ENCODE measurements around the gene STEAP3. TPM values are rescaled to one million over a fixed set of nuclear protein-coding genes. Genes with fewer than 3 reads are reported as not detected.

STEAP3 gene
- total RNA-seq, 4 donors from 2014 or later: 5.5 to 19.8 (median 8.1) TPM

DNA sequence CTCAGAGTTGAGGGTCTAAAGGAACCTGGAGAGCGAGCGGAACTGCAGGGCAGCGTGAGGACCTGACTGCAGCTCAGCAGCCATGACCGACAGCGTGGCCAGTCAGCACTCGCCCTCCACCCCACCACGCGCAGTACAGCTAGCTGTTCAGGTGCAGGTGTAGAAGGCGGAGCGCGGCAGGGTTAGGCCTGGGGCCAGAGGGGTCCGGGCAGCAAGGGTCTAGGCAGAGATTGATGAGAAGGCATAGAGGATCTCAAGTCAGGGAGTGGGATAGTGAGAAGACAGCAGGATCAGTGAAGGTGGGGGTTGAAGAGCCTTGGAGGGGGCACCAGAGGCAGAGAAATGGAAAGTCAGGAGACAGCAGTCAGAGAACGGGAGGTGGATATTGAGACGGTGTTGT lies 71.0 kb downstream of the STEAP3 start:
- no peak overlapping the region for H3K4me3 ChIP-seq
- no peak for TF ChIP-seq EP300 (IDR thresholded peaks at IDR 0.05)
- TF ChIP-seq POLR2A (IDR thresholded peaks at IDR 0.05): no peak
- no peak for TF ChIP-seq CTCF (IDR thresholded peaks at IDR 0.05)
- no peaks in the 10 kb centered on the region for H3K9me3 ChIP-seq
- WGBS, 2 donors: 88 to 89% methylated on average over 14 of the region's 14 CpGs
- no peak overlapping the region for H3K27ac ChIP-seq
- no peaks in the 10 kb centered on the region for H3K27me3 ChIP-seq
- peaks cover 0 to 15% (median 0%) of the 10 kb centered on the region in 4 donors for H3K4me1 ChIP-seq
- peaks cover 0 to 18% (median 0%) of the 10 kb centered on the region in 3 donors for H3K36me3 ChIP-seq
- no peak for DNase-seq (ENCODE audit: low spot score in 2 of 2)

DNA sequence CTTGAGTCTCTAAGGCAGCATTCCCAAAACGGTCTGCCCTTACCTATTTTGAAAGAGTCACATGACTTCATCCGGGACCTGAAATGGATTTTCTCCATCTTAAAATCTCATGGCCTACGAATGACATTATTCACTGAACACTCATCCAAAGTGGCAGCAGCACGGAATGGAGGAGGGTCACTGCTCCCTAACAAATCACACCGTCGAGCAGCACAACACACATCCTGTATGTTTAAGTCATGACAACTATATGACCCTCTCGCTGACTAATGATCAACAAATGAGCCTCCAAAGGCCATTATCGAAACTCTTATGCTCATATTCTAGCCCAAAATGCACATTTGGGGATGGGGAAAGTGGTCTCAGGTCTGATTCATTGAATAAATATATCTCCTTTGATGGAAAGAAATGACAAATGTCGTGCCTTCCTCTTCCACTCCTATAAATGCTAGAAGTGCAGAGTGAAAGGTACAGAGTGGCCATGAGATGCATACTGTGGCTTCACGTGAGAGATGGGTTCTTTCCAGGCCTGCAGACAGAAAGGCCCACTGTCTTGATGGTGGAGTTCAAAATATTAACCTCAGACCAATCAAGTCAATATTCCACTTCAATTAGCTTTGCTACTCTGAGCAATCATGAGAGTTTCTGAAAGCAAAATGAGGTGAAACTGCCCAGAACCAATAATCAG lies 72.2 kb downstream of the STEAP3 start:
- Histone ChIP-seq H3K4me3 (no peak overlapping the region), H3K36me3 (peaks cover 0 to 18% (median 0%) of the 10 kb centered on the region in 3 donors), H3K4me1 (peaks cover 0 to 15% (median 0%) of the 10 kb centered on the region in 4 donors), H3K27me3 (no peaks in the 10 kb centered on the region), H3K27ac (no peak overlapping the region), H3K9me3 (no peaks in the 10 kb centered on the region)
- DNase-seq (ENCODE audit: low spot score in 2 of 2): no peak
- WGBS, 2 donors: 80 to 83% methylated on average over 10 of the region's 10 CpGs
- TF ChIP-seq CTCF (IDR thresholded peaks at IDR 0.05) (no peak), POLR2A (IDR thresholded peaks at IDR 0.05) (no peak), EP300 (IDR thresholded peaks at IDR 0.05) (no peak)

DNA sequence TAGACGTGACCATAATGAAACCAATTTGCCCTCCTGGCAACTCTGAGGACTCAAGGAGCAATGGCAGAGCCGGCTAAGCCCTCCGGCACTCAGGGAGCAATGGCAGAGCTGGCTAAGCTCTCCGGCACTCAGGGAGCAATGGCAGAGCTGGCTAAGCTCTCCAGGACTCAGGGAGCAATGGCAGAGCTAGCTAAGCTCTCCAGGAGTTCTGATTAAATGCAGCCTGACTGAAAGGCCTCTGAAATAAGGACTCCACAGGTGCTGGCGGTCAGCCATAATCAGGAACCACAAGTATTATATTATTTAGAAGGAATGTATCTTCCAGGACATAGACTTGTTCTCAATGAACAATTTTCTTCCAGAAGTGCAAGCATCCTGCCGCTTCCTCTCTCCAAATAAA lies 77.8 kb downstream of the STEAP3 start:
- no peak for TF ChIP-seq EP300 (IDR thresholded peaks at IDR 0.05)
- TF ChIP-seq POLR2A (IDR thresholded peaks at IDR 0.05): no peak
- TF ChIP-seq CTCF (IDR thresholded peaks at IDR 0.05): no peak
- Histone ChIP-seq H3K9me3 (no peaks in the 10 kb centered on the region), H3K4me3 (no peak overlapping the region), H3K4me1 (no peaks in the 10 kb centered on the region), H3K27me3 (no peaks in the 10 kb centered on the region), H3K27ac (no peak overlapping the region), H3K36me3 (no peaks in the 10 kb centered on the region)
- DNase-seq (ENCODE audit: low spot score in 2 of 2): no peak
- 92 to 96% methylated on average over 6 of the region's 6 CpGs for WGBS, 2 donors

GRCh38 chr2:119304847-119305246 lies 81.2 kb downstream of the STEAP3 start:
- H3K27me3 ChIP-seq: no peaks in the 10 kb centered on the region
- H3K4me1 ChIP-seq: no peaks in the 10 kb centered on the region
- no peak overlapping the region for H3K27ac ChIP-seq
- no peak for DNase-seq (ENCODE audit: low spot score in 2 of 2)
- no peaks in the 10 kb centered on the region for H3K9me3 ChIP-seq
- 92 to 96% methylated on average over 2 of the region's 2 CpGs for WGBS, 2 donors
- no peak overlapping the region for H3K4me3 ChIP-seq
- no peaks in the 10 kb centered on the region for H3K36me3 ChIP-seq
- TF ChIP-seq EP300 (IDR thresholded peaks at IDR 0.05) (no peak), POLR2A (IDR thresholded peaks at IDR 0.05) (no peak), CTCF (IDR thresholded peaks at IDR 0.05) (no peak)

- Histone ChIP-seq H3K4me3 (no peak overlapping the region), H3K9me3 (no peaks in the 10 kb centered on the region), H3K27me3 (no peaks in the 10 kb centered on the region), H3K27ac (no peak overlapping the region), H3K4me1 (no peaks in the 10 kb centered on the region), H3K36me3 (peaks cover 0 to under 1% (median 0%) of the 10 kb centered on the region in 3 donors)
- WGBS, 2 donors: 79% methylated on average over 12 of the region's 12 CpGs
- no peak for DNase-seq (ENCODE audit: low spot score in 2 of 2)
- no peak for TF ChIP-seq EP300 (IDR thresholded peaks at IDR 0.05)
- no peak for TF ChIP-seq POLR2A (IDR thresholded peaks at IDR 0.05)
- no peak for TF ChIP-seq CTCF (IDR thresholded peaks at IDR 0.05)
These were observed 82.0 kb downstream of the STEAP3 start for GRCh38 chr2:119305497-119306195.
